ENCODE data around the gene MTX2. TPM values are rescaled to one million over a fixed set of nuclear protein-coding genes. Genes with fewer than 3 reads are reported as not detected.

Gene MTX2
- total and polyA plus RNA-seq, 4 donors = 11.8 to 23.5 (median 12.7) TPM

GRCh38 chr2:176251928-176252327 lies 17.3 kb upstream of the MTX2 start:
- no peaks in the 10 kb centered on the region for H3K9me3 ChIP-seq (ENCODE audit: control insufficient read depth in 4 of 4, low read length in 3 of 4)
- no peak overlapping the region for H3K4me3 ChIP-seq (ENCODE audit: low read depth in 1 of 3, low read length in 3 of 3)
- no peak overlapping the region for H3K27ac ChIP-seq (ENCODE audit: low read depth in 1 of 2, low read length in 2 of 2)
- H3K4me1 ChIP-seq (ENCODE audit: control insufficient read depth in 4 of 4, insufficient read depth in 4 of 4, low read length in 3 of 4) = no peaks in the 10 kb centered on the region
- WGBS = 34% methylated on average over 1 of the region's 1 CpG
- H3K36me3 ChIP-seq (ENCODE audit: control insufficient read depth in 4 of 4, insufficient read depth in 3 of 4, low read depth in 1 of 4, low read length in 3 of 4) = no peaks in the 10 kb centered on the region
- H3K27me3 ChIP-seq (ENCODE audit: control insufficient read depth in 4 of 4, insufficient read depth in 4 of 4, low read length in 3 of 4) = peaks cover 0 to 4% (median 2%) of the 10 kb centered on the region in 4 donors
- H3K9ac ChIP-seq (ENCODE audit: low read depth in 1 of 2, low read length in 2 of 2) = no peak overlapping the region
- TF ChIP-seq HNF4A (conservative IDR thresholded peaks at IDR 0.05) = peak; percentile 15 to 20
- no peak for TF ChIP-seq NR2F2 (IDR thresholded peaks at IDR 0.05)
- no peak for DNase-seq (ENCODE audit: low spot score)

- no peak for TF ChIP-seq HNF4G (IDR thresholded peaks at IDR 0.05)
- no peak for TF ChIP-seq EGR1 (IDR thresholded peaks at IDR 0.05; ENCODE audit: low read depth in 2 of 2)
- TF ChIP-seq FOXA1 (IDR thresholded peaks at IDR 0.05) = no peak
- no peak for TF ChIP-seq TAF1 (conservative IDR thresholded peaks at IDR 0.05)
- TF ChIP-seq RXRA (IDR thresholded peaks at IDR 0.05) = no peak
- TF ChIP-seq ATF3 (IDR thresholded peaks at IDR 0.05) = no peak
- no peak for TF ChIP-seq YY1 (IDR thresholded peaks at IDR 0.05)
- no peak for TF ChIP-seq ZBTB33 (IDR thresholded peaks at IDR 0.05)
- TF ChIP-seq RAD21 (IDR thresholded peaks at IDR 0.05) = no peak
- TF ChIP-seq JUND (IDR thresholded peaks at IDR 0.05) = no peak
- no peak for TF ChIP-seq GABPA (IDR thresholded peaks at IDR 0.05 in 1 of 2, conservative IDR thresholded peaks at IDR 0.05 in 1 of 2)
- H3K27me3 ChIP-seq (ENCODE audit: control insufficient read depth in 4 of 4, insufficient read depth in 4 of 4, low read length in 3 of 4) = no peaks in the 10 kb centered on the region
- no peaks in the 10 kb centered on the region for H3K9me3 ChIP-seq (ENCODE audit: control insufficient read depth in 4 of 4, low read length in 3 of 4)
- no peaks in the 10 kb centered on the region for H3K36me3 ChIP-seq (ENCODE audit: control insufficient read depth in 4 of 4, insufficient read depth in 3 of 4, low read depth in 1 of 4, low read length in 3 of 4)
- H3K9ac ChIP-seq (ENCODE audit: low read depth in 1 of 2, low read length in 2 of 2) = no peak overlapping the region
- WGBS = 94% methylated on average over 1 of the region's 1 CpG
- no peak overlapping the region for H3K27ac ChIP-seq (ENCODE audit: low read depth in 1 of 2, low read length in 2 of 2)
- no peaks in the 10 kb centered on the region for H3K4me1 ChIP-seq (ENCODE audit: control insufficient read depth in 4 of 4, insufficient read depth in 4 of 4, low read length in 3 of 4)
- no peak overlapping the region for H3K4me3 ChIP-seq (ENCODE audit: low read depth in 1 of 3, low read length in 3 of 3)
- DNase-seq (ENCODE audit: low spot score) = no peak
These were observed 8.6 kb upstream of the MTX2 start for GRCh38 chr2:176260689-176261088.

- no peak overlapping the region for H3K27ac ChIP-seq (ENCODE audit: low read depth in 1 of 2, low read length in 2 of 2)
- H3K9me3 ChIP-seq (ENCODE audit: control insufficient read depth in 4 of 4, low read length in 3 of 4) = no peaks in the 10 kb centered on the region
- no peak for DNase-seq (ENCODE audit: low spot score)
- H3K27me3 ChIP-seq (ENCODE audit: control insufficient read depth in 4 of 4, insufficient read depth in 4 of 4, low read length in 3 of 4) = no peaks in the 10 kb centered on the region
- no peak overlapping the region for H3K9ac ChIP-seq (ENCODE audit: low read depth in 1 of 2, low read length in 2 of 2)
- no peak overlapping the region for H3K4me3 ChIP-seq (ENCODE audit: low read depth in 1 of 3, low read length in 3 of 3)
- H3K4me1 ChIP-seq (ENCODE audit: control insufficient read depth in 4 of 4, insufficient read depth in 4 of 4, low read length in 3 of 4) = no peaks in the 10 kb centered on the region
- H3K36me3 ChIP-seq (ENCODE audit: control insufficient read depth in 4 of 4, insufficient read depth in 3 of 4, low read depth in 1 of 4, low read length in 3 of 4) = no peaks in the 10 kb centered on the region
- TF ChIP-seq GABPA (IDR thresholded peaks at IDR 0.05 in 1 of 2, conservative IDR thresholded peaks at IDR 0.05 in 1 of 2) (no peak), HNF4A (conservative IDR thresholded peaks at IDR 0.05) (no peak), RAD21 (IDR thresholded peaks at IDR 0.05) (no peak), EGR1 (IDR thresholded peaks at IDR 0.05; ENCODE audit: low read depth in 2 of 2) (no peak), REST (IDR thresholded peaks at IDR 0.05) (no peak), ATF3 (IDR thresholded peaks at IDR 0.05) (no peak), ZBTB33 (IDR thresholded peaks at IDR 0.05) (no peak), YY1 (IDR thresholded peaks at IDR 0.05) (no peak), CTCF (IDR thresholded peaks at IDR 0.05; ENCODE audit: low read depth, low read length, missing input control) (no peak), HNF4G (IDR thresholded peaks at IDR 0.05) (no peak), RXRA (IDR thresholded peaks at IDR 0.05) (no peak), SP1 (IDR thresholded peaks at IDR 0.05) (no peak), NR2F2 (IDR thresholded peaks at IDR 0.05) (no peak), FOXA2 (IDR thresholded peaks at IDR 0.05) (no peak), TAF1 (conservative IDR thresholded peaks at IDR 0.05) (no peak), JUND (IDR thresholded peaks at IDR 0.05) (no peak)
These were observed 8.1 kb upstream of the MTX2 start for GRCh38 chr2:176261136-176261535.

Measured in liver (tissue), 9 donors.